CMK (cell line): ENCODE measurements around the gene ETNK2.

ENCODE experiments used
- DNase-seq: peaks from one replicate; pipeline ENCODE4 v3.0.0-alpha.2; 2010; ENCODE audit warnings: low read depth

Gene ETNK2

DNA sequence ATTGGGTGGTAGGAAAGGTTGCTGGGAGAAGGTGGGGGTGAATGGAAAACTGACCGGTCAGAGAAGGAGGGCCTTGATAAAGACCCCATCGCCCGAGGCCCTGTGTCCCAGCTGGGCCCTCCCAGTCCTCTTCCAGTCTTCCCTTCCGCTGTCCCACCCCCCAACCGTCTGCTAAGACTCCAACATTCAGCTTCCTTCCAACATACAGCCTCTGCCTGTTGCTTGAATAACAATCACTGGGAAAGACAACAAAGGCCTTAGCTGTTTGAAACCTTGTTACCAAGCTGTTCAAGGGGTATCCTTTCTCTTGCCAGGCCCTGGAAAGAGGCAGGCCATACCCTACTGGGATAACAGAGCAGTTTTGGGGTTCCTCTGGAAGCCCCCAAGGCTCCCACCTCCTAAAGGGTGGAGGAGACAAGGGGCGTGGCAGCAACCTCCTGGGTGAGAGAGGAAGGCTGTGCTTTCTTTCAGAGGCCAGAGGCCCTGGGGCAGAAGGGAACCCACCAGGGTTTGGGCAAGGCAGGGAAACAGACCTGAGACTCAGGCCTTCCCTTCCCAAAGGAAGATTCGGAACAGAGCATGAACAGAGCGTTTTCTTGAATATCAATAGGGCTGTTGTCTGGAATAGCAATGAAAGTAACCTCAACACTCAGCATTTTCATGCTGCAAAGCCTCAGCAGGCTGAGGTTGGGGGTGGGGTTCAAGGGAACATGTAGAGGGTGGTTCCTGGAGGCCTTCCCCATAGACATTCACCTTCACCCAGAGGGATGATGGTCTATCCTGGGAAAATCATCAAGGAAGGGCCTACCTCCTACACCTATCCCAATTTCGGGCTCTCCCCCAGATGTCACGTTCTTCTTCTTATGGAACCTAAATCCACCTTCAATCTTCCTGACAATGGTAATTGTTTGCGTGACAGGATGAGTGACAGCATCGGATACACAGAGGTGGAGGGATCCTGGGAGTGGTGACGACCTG is 4.1 kb downstream of the ETNK2 start:
- no peak for DNase-seq

DNA sequence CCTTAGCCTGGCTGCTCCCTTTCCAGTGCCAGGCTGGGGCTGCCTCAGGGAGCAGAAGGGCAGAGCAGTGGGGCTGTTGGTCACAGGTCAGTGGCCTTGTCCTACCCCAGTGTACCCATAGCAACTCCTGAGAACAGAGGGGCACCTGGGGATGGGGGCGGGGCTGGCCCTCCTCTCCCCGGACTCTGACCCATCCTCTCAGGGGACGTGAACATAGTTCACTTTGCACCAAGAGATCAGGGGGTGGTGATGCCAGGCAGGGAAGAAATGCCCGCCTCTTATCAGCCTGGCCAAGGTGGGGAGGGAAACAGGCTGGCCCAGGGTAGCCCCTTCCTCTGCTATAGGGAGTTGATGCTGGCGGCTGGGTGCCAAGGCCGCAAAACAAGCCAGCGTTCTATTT is 4.9 kb downstream of the ETNK2 start:
- no peak for DNase-seq

DNA sequence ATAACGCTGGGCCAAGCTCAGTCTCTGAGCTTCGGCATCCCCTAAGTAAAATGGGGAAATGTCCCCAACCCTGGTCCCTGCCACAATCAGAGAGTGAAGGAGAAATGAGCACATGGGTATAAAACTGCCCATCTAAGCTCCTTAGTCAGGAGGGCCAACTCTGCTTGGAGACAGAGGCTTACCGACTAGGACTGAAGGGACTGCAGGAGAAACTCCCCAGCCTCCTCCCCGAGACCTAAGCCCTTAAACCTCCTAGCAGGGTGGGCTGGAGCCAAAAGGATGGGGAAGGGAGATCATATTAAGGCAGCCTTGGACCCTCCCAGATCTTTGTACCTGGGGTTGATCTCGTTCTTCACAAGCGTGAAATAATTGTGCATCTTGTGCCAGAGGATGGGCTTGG is 5.5 kb downstream of the ETNK2 start:
- no peak for DNase-seq

DNA sequence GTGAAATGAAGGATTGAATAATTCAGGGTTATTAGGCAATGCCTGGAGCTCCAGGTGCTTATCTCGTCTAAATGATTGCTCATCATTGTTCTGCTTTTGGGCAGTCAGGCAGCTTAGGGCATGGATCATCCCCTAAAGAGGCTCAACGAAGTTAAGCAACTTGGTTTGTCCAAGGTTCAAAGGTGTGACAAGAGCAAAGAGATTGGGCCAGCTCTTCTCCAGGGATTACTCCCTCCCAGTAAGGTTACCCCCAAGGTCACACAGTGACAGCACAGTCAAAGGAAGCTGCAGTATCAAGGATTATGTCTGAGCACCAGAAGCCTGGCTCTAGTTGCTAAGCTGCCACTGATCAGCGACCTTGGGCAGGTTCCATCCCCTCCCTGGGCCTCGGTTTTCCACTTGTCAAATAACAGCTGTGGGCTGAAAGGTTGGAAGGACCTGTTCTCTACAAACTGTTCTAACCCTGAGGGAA is 6.8 kb downstream of the ETNK2 start:
- DNase-seq, result no peak

DNA sequence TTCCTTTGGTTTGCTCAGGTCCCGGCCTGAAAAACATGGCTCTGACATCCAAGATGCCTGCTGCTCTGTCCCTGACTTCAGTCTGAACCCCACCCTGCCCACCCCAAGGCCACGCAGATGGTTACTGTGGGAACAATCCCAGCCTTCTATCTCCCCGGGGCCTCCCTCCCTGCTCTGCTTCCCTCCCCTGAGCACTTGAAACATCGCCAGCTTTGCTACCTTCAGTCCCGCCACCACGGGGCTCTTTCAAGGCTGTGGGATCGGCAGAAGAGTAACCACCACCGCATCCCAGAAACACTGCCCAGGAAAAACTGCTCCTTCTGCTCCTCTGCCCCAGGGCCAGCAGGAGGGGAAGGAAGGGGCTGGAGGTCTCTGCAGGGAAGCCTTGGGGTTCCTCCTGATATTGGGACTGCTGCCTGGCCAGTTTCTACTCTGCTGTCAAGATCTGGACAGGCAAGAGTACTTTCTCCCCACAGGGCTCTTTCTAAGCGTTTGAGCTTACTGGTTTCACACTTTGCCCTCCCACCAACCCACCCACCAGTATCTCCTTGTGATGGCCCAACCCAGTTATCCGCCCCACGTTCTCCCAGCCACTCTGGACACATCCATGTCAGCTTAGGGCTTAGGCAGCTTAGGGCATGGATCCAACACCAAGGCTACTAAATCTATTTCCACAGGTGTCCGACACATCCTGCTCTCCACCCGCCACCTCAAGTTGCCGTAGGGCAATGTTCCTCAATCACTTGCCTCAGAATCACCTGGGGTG is 8.4 kb downstream of the ETNK2 start:
- no peak for DNase-seq

DNA sequence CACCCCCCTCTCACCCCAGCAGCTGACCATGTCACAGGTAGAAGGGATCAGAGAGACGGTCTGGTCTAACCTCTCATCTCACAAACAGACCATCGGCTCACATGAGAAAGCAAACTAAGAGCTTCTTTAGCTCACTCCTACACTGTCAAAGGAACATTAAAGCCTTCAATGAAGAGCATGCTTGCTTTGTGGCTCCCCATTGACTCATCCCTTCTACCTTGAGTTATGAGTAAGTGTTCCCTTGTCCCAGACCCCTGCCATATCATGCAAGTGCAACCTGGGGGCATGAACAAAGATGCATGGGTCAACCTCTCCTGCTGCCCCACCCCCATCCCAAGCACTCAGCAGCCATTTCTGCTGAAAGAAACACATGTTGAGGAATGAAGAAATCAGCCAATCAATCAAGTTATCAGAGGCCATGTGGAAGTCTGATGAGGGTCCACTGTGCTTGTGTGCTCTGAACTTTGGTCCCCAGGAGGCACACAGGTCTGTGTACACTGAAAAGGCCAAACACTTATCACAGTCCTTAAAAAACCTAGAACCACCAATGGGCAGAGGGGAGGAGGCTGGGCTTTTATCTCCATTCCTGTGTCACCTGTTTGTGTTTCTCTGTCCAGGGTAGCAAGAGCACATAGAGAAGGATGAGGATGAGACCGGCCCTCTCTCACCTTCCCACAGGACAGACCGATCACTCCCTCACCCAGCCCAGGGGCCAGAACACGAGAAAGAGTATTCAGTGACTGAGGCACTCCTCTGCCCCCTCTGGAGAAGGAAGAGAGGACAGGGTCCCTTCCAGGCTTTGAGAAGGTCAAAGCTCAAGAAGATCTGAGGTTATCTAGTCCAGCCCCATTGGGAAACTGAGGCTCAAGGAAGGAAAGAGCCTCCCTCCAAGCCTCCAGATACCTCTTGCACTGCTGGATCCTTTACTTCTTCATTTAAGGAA is 9.5 kb downstream of the ETNK2 start:
- no peak for DNase-seq

DNA sequence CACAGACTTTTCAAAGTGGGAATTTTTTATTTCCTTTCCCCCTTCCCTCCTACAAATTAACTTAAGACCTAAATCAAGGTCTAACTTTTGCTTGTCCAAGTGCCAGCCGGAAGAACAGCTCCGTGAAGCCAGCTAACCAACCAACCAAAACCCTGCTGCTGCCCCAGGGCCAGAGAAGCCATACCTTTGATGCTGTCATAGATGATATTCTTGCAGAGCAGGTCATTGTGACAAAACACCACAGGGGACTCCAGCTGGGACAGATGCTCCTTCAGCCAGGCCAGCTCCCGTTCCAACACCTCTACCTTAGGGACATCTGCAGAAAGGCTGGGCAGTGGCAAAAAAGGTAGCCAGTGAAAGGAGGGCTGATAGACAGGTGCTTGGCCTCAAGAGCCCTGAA is 10.7 kb downstream of the ETNK2 start:
- no peak for DNase-seq

DNA sequence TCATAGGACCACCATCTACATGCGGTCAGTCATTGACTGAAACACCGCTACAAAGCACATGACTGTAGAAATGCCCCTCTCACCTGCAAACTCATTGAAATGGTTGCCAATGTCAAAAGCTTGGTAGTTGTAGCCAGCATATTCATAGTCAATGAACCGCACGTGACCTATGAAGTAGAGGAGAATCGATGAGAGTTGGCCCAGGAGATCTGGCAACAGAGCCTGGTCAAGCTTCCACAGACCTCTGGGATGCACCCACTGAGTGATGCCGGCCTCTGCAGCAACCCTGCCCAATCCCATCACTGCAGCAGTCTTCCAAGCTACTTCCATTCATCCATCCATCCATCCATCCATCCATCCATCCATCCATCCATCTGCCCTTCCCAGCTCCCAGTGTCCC is 11.9 kb downstream of the ETNK2 start:
- DNase-seq, result no peak

DNA sequence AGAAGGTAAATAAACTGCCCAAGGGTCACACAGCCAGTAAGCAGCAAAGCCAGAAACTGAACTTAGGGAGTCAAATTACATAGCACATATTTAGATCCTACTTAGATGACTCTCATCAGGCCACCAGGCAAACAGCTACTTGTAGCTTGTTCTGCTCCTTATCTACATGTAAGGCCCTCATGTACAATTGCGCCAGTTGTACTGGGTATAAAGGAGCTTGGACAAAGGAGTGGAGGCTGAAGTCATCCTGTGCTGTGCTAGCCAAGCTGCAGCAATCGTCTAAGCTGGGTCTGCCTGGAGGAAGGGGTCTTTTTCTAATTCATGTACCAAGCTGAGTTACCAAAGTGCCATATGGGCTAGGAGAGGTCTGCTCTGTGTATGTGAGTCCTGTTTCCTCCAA is 12.8 kb downstream of the ETNK2 start:
- no peak for DNase-seq

DNA sequence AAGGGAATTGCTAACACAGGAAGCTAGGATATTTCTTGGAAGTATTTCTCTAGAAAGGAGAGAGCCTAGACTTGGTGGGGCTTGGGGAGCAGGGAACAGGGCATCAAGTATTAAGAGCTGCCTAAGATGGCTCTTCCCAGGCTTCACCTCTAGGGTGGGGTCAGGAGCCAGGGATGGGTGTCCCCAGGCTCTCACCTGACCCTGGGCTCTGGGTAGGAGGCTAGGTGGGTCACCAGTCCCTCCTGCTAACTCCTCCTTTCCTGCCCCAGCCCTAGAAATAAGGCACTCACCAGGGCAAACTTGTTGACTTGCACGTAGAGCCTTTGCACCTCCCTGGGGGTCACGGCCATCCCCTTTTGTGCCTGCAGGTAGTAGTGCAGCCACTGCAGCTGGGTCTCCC is 15.0 kb downstream of the ETNK2 start:
- no peak for DNase-seq

DNA sequence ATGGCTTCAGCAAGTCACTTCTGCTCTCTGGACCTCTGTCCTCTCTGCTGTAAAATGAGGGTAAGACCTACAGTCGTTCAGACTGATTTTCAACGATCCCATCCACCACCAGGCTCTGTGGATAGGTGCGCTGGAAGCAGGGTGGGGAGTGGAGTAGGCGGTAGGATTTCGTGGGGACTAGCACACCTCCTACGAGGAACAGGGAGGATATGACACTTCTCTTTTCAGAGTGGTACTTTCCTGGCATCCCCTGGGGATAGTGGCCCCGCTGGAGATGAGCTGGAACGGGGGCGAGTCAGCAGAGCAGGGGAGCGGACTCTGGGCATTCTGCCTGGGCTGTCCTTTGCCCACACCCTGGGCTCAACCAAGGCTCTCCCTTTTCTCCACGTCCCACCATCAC is 17.7 kb downstream of the ETNK2 start:
- no peak for DNase-seq

DNA sequence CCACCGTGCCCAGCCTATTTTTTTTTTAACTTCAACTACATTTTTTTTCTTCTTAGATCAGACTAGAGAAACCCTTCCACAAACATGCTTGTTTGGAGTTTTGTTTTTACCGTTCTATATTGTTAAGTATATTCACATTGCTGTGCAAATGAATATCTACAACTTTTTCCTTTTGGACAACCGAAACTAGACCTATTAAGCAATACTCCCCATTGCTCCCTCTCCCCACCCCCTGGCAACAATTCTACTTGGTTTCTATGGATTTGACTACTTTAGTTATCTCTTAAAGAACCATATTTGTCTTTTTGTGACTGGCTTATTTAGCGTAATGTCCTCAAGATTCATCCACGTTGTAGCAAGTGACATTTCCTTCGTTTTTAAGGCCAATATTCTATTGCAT is 19.1 kb downstream of the ETNK2 start:
- DNase-seq, result no peak

DNA sequence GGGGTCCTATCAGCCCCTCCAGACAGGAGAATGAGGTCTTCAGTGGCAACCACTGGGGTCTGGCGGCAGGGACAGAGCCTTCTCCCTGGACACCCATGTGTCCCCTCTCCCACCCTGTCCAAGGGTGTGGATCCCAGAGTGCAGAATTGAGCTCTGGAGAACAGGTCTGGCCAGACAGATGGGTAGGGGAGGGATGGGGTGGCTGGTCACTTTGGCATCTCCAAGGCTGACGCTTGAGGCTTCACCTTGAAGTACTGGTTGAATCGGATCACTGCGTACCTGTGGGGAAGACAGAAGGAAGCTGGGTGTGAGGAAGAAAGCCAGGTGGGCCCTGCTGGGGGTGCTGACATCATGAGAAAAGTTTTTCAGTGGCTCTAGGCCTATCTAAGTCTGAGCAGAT is 19.9 kb downstream of the ETNK2 start:
- no peak for DNase-seq

DNA sequence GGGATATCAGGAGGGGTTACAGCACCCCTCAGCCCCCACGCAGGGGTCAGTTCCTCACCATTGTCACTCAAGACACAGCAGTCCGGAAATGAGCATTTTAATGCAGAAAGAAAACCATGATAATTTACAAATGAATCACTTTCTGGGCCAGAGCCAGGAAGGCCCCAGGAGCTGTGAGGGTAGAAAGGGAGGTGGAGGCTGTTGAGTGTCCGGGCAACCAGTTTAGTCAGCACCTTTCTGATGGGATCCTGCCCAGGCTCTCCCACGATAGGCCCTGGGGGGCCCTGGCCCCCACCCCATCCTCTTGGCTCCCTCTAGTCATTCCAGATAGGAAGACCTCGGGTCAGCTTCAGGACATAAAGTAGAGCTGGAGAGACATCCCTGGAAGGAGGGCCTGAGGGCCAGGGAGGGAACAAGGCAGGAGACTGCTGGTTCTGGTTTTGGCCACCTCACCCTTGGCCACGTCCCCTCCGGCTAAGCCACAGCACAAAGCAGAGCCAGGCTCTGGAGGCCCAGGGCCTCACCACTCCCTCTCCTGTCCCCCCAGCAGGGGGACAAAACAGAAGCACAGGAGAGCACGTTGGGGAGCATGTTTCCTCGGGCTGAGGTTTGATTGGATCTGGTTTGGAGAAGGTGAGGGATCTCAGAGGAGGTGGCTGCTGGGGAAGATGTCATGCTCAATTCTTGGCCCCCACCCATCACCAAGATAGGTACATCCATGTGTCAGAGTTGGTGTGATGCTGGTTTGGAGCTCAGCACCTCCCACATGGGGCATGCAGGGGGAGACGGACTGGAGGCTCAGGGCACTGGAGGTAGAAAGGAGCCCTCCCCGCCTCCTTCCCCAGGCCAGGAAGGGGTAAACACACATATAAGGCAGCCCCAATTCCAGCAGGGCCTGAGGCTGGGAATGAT is 20.6 kb downstream of the ETNK2 start:
- no peak for DNase-seq

DNA sequence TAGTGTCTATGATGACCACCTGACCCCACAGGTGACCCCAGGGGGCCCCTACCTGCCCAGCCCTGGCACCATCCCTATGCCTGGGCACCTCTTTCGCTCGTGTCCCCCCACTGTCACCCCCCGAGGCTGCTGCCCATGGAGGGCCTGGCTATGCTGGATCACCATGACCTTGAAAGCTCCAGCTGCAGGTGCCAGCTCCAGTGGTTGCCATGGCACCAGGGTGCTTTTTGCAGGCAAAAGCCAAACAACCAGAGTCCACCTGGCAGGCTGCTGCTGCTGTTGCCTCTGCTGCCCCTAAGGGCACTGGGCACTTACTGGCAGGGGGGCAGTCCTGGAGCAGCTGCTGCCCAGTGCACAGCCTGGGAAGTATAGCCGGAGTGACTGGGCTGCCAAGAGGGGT is 21.7 kb downstream of the ETNK2 start:
- no peak for DNase-seq

DNA sequence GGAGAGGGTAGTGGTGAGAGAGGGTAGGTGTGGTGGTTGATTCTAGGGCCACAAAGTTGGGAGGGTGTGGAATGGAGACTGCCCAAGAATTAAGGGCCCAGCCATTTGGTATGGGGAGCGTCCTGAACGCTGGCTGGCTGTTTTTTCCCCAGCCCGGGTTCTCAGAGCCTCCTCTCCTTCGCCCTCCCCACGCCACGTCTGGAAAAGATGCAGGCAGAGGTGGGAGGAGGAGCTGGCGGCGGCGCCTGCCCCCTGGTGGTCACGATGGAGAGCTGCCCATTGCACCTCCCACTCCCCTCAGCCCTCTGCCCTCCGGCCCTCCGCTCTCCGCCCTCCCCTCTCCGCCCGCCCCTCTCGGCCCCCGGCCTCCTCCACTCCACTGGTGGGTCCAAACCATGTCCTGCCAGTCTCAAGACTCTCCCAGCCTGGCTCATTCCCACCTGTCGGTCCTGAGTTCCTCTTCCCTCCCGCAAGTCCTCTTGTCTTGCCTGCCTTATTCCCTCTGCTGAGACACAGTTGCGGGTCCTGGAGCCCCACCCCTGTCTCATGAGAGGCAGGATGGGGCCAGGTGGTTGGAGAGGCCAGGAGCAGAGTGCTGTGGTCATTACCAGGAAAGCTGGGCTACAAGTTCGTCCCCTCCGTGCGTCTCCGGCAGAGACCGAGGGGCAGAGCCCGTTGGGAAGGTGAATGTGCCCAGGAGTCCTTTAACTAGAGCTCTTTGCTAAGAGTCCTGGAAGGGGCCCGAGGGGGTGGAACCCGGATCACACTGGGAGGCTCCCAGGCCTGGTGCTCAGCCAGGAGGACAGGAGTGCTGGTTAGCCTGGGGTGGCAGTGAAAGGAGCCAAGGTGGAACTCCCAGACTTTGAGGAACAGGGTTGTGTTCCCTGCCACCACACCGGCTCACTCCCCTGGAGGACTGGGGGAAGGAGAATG is 22.6 kb downstream of the ETNK2 start:
- DNase-seq, result peak; percentile 49

DNA sequence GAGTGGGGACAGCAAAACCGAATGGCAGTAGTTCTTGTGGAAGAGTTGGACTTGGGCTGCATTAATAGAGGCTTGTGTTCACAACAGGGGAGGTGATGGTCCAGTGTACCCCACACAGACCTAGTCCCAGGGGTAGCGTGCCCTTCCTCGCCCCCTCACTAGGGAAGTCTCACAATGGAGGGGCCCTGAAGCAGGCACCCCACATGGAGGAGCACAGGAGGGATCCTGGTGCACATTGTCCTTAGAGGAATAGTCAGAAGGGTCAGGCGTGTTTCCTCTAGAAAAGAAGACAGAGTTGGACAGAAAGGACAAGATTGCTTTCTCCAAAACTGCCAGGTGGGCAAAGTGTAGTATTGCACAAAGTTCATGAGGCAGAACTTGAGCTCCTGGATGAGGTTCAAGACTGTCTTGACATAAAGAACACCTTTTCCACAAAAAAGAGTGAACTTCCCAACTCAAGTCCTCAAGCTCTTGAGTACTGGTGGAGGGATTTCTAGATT is 23.3 kb downstream of the ETNK2 start:
- DNase-seq, result no peak

DNA sequence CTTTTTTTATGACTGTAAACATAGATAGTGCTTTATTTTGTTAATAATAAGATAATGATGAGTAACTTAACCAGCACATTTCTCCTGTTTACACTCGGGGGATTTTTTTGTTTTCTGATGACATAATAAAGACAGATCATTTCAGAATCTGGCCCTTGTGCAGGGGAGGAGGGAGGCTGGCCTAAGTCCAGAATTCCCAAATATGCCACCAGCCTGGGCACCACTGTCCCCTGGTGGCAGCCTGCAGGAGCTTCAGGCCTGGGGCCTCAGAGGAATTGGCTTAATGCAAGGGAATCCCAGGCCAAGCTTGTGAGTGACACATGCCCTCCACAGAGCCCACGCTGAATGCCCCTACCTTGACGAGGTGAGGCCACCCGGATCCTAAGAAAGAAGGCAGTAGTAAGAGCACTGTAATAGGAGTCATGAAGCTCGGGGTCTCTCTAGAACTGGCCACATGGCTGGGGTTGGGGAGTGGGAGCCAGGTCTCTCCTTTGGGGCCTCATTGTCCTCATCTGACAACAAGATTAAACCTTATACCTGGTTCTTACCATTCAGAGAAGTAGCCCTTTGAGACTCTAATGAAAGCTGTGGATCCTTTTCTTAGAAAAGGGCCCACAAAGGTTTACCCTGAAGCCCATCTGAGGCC is 24.1 kb downstream of the ETNK2 start:
- DNase-seq, result peak; percentile 49

DNA sequence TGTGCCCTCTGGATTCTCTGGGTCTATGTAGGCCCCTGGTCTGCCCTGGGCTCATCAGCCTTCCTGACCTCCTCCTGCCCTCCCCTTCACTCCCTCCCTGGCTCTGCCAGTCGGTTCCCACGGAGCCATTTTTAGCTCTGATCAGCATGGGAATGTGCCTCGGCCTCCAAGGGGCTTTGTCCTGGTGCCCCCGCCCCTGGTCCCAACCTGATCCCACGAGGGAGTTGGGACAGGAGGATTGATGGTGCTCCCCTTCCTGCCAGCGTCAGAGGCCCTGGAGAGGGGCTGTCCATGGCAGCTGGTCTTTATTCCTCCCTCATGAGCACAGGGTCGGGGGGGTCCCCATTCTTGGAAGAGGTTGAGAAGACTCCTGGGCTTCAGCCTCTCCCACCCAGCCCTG is 24.9 kb downstream of the ETNK2 start:
- no peak for DNase-seq
